Psoas muscle (tissue), 8 donors: ENCODE measurements around the gene NFE2. TPM values are rescaled to one million over a fixed set of nuclear protein-coding genes. Genes with fewer than 3 reads are reported as not detected.
"Not testable (repeated sequence)": the region's sequence is repeated elsewhere in the genome, so short reads cannot be mapped to it uniquely, and the experiment has no call there.

ENCODE experiments used
- ATAC-seq, 4 donors: fragments of 200-7000 bp; cut with Tn5 transposase; one replicate each; pipeline ENCODE4 v1.9.1; 2020; ENCODE audit warnings: moderate library complexity in 3 of 4, mild to moderate bottlenecking in 2 of 4
- DNase-seq, 2 donors: peaks; one replicate each; pipeline ENCODE4 v3.0.0-alpha.2; 2020
- H3K27ac ChIP-seq: fragments of 200-600 bp; one replicate; pipeline ENCODE4 v1.8.0; 2022
- H3K27me3 ChIP-seq, 3 donors: fragments of 200-600 bp in 1 of 3; one replicate each; pipeline versions ENCODE4 v1.6.1 to v1.8.0; 2013 to 2022; ENCODE audit warnings: low read length in 2 of 3, mild to moderate bottlenecking in 2 of 3, moderate library complexity in 1 of 3; ENCODE audit not compliant: insufficient read depth in 3 of 3
- H3K36me3 ChIP-seq, 2 donors: fragments of 200-600 bp in 1 of 2; one replicate each; pipeline versions ENCODE4 v1.6.1 to v1.8.0; 2013 to 2022; ENCODE audit warnings: low read depth in 1 of 2, mild to moderate bottlenecking in 1 of 2, moderate library complexity in 1 of 2; ENCODE audit not compliant: insufficient read depth in 1 of 2
- H3K4me1 ChIP-seq: fragments of 200-600 bp; one replicate; pipeline ENCODE4 v1.8.0; 2022
- H3K4me3 ChIP-seq: fragments of 200-600 bp; one replicate; pipeline ENCODE4 v1.8.0; 2022; ENCODE audit warnings: mild to moderate bottlenecking
- H3K9me3 ChIP-seq: fragments of 200-600 bp; one replicate; pipeline ENCODE4 v1.8.0; 2022
- WGBS, 3 donors: extraction: QIAGEN DNeasy Blood & Tissue Kit; methylation state at CpG; one replicate each; pipeline versions ENCODE4 v1.1.6 to v1.1.7; 2013; 5-methylcytosine and 5-hydroxymethylcytosine counted together
- intact Hi-C, 2 donors: fragments of 100-400 bp; cut with DNase I; formaldehyde crosslinking; loops; one replicate each; pipeline versions ENCODE4 v1.11.0 to v1.14.2; 2022
- polyA plus RNA-seq, 3 donors: library from polyadenylated mRNA; stranded (reverse); fragments of 200-250 nt; gene quantifications; one replicate each; pipeline ENCODE4 v1.2.3, GENCODE V29; 2013
- total RNA-seq, 4 donors: library from RNA; stranded (reverse); fragmentation: NEBNext Ultra II Directional in 2 of 4; extraction: Animal tissue kit (Norgen Biotek cat#: 25700) in 2 of 4; gene quantifications; one replicate each; pipeline versions ENCODE4 v1.2.1 to v1.2.4, GENCODE V29; 2021 to 2023
- TF ChIP-seq, protein P1 (sequence below): fragments of 200-600 bp; IDR thresholded peaks from one replicate; pipeline ENCODE4 v1.8.0; 2022; ENCODE audit warnings: antibody characterized with exemption
- donor health status: healthy with polysubstance abuse.
- donor health status: DM: no; HTN: no; CAD: no; lungs with moderate emphysema.
- donor health status: Bipolar disorder and iron deficiency.
- donor health status: healthy.
- donor health status: DM: yes; HTN: yes; CAD: no.
- donor health status: DM: no; HTN: no; CAD: no.
- donor health status: DM: no; HTN: no; CAD: no.
- donor health status: DM: yes; HTN: yes; CAD: no.

Gene NFE2
- total and polyA plus RNA-seq, 7 donors = 0.10 to 1.6 (median 0.30) TPM

DNA sequence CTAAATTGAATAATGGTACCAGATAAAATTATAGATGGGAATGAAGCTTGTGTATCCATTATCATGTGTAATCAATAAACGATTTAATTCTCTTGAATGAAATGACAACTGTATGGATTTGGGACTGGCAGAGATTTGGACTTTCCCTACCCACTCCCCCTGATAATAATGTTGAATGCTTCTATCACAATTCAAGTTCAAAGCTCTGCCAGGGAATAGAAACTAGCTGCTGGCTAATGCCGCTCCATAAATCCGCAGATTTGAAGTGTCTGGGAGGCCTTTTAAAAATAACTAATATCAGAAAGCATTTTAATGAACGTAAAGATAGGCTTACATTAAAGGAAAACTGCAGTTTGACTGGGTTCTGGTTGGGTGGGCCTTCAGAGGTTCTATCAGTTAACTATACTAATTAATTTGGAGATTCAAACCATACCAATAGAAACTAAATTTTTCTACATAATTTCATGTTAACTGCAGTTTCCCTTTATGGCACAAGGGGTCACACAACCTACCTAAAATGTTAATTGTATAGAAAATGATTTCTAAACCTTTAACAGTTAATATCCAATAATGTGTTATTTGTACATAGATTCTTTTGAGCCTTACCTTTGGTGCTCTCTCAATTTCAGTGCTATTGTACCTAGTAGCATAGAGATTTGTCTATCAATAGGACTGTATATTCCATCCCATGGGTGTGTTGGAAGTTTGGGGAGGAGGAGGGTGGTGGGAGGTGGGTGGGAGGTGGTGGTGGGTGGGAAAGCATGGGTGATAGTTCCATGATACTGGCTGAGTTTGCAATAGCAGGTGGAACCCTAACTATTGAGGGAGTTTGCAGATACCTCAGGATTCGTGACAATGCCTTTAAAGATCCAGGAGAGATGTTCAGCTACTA lies 15.4 kb downstream of the NFE2 start:
- ATAC-seq = no peak
- TF ChIP-seq, protein P1, sequence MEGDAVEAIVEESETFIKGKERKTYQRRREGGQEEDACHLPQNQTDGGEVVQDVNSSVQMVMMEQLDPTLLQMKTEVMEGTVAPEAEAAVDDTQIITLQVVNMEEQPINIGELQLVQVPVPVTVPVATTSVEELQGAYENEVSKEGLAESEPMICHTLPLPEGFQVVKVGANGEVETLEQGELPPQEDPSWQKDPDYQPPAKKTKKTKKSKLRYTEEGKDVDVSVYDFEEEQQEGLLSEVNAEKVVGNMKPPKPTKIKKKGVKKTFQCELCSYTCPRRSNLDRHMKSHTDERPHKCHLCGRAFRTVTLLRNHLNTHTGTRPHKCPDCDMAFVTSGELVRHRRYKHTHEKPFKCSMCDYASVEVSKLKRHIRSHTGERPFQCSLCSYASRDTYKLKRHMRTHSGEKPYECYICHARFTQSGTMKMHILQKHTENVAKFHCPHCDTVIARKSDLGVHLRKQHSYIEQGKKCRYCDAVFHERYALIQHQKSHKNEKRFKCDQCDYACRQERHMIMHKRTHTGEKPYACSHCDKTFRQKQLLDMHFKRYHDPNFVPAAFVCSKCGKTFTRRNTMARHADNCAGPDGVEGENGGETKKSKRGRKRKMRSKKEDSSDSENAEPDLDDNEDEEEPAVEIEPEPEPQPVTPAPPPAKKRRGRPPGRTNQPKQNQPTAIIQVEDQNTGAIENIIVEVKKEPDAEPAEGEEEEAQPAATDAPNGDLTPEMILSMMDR = peak; percentile 29
- peak overlapping the region; percentile 98 for H3K4me3 ChIP-seq
- no peaks in the 10 kb centered on the region for H3K27me3 ChIP-seq
- DNase-seq = no peak
- H3K27ac ChIP-seq = peak overlapping the region; percentile 50
- intact Hi-C loops = loop anchor here in 1 of 2 donors (5.0 kb wide), 1 partner anchor 42 kb away; the partner anchor contains the start of gene COPZ1
- H3K9me3 ChIP-seq = no peaks in the 10 kb centered on the region
- peaks cover 18 to 70% of the 10 kb centered on the region in 2 donors for H3K36me3 ChIP-seq
- H3K4me1 ChIP-seq = peaks cover 67% of the 10 kb centered on the region
- WGBS, 3 donors = 52 to 61% (median 61%) methylated on average over 5 of the region's 5 CpGs

DNA sequence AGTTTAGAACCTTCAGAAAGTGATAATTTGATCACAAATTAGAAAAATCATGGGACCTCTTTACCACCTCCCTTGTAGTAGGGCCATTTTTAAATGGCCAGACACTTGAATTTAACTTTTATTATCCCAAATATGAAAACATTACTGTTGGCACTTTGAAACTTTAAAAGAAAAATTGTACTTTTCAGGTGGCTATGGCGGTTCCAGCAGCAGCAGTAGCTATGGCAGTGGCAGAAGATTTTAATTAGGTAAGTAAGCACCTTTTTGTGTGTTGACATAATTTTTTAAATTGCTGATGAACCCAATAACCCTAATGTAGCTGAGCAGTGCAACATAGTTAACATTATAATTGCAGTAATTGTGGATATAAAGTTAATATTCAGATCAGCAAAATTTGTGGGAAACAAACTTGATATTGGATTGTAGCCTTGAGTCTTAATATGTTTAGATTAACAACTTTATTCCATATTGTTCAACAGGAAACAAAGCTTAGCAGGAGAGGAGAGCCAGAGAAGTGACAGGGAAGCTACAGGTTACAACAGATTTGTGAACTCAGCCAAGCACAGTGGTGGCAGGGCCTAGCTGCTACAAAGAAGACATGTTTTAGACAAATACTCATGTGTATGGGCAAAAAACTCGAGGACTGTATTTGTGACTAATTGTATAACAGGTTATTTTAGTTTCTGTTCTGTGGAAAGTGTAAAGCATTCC lies 16.6 kb downstream of the NFE2 start:
- Histone ChIP-seq H3K4me3 (peak overlapping the region; percentile 98), H3K4me1 (peaks cover 67% of the 10 kb centered on the region), H3K36me3 (peaks cover 18 to 70% of the 10 kb centered on the region in 2 donors), H3K27ac (peak overlapping the region; percentile 41)
- DNase-seq, H3K27me3 ChIP-seq, ATAC-seq, intact Hi-C loops, H3K9me3 ChIP-seq: not testable (repeated sequence)
- WGBS, 3 donors = 65 to 70% (median 70%) methylated on average over 1 of the region's 2 CpGs

DNA sequence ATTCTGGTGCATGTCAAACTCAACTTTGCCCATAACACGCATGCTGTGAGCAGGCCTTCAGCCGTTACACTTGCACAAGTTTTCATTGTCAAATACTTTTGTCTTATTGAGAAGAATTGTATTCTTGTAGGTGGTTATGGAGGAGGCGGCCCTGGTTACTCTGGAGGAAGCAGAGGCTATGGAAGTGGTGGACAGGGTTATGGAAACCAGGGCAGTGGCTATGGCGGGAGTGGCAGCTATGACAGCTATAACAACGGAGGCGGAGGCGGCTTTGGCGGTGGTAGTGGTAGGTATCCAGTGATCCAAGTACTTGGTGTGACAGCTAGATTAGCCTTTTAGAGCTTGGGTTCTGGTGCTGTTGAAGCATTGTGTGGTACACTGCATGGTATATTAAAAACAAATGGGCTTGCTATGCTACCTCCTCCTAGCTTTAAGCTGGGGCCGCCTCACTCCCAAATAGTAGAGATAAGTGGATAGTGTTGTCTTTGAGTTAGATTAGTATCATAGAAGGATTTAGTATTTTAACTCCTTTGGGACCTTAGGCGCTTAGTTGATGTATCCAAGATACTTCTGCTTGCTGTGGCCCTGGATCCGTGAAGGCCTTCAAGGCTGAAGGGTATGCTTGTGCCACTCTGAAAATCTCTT lies 17.7 kb downstream of the NFE2 start:
- peaks cover 18 to 69% of the 10 kb centered on the region in 2 donors for H3K36me3 ChIP-seq
- intact Hi-C loops = no loop called here

DNA sequence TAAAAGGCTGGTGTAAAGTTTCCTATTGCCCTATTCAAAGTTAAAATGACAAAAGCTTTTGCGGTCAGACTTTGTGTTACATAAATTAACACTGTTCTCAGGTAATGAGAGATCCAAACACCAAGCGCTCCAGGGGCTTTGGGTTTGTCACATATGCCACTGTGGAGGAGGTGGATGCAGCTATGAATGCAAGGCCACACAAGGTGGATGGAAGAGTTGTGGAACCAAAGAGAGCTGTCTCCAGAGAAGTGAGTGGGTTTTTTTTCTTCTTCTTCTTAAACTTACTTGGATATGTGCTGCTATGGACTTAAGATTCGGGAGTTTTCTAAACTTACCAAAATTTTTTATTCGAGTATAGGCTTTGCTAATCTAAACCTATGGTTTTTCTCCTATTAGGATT lies 19.1 kb downstream of the NFE2 start:
- peak overlapping the region; percentile 96 for H3K27ac ChIP-seq
- peaks cover 62% of the 10 kb centered on the region for H3K4me1 ChIP-seq
- 17 to 20% (median 17%) methylated on average over 4 of the region's 4 CpGs for WGBS, 3 donors
- DNase-seq, H3K27me3 ChIP-seq, intact Hi-C loops, H3K9me3 ChIP-seq, ATAC-seq: not testable (repeated sequence)
- H3K4me3 ChIP-seq = peak overlapping the region; percentile 98
- H3K36me3 ChIP-seq = peaks cover 15 to 55% of the 10 kb centered on the region in 2 donors

More for the DNA sequence above, 17.7 kb downstream of the NFE2 start:
- Histone ChIP-seq H3K9me3 (no peaks in the 10 kb centered on the region), H3K4me3 (peak overlapping the region; percentile 98), H3K4me1 (peaks cover 67% of the 10 kb centered on the region), H3K27me3 (no peaks in the 10 kb centered on the region), H3K27ac (peak overlapping the region; percentile 41)
- WGBS, 3 donors = 30 to 51% (median 39%) methylated on average over 11 of the region's 11 CpGs
- TF ChIP-seq, protein P1 = no peak
- DNase-seq = no peak
- ATAC-seq = no peak

DNA sequence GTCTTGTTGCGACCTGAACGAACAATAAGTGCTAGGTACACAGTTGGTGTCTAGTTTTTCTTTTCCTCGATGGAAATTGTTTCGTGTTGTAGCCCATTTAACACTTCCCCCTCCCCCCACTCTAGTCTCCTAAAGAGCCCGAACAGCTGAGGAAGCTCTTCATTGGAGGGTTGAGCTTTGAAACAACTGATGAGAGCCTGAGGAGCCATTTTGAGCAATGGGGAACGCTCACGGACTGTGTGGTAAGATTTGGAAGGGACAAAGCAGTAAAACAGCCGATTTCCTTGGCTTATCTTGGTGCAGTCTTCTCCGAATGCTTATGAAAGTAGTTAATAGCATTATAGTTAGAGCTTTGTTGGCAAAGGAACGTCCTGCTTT lies 19.6 kb downstream of the NFE2 start:
- DNase-seq, H3K27me3 ChIP-seq, H3K9me3 ChIP-seq, intact Hi-C loops: not testable (repeated sequence)
- Histone ChIP-seq H3K4me3 (peak overlapping the region; percentile 98), H3K27ac (peak overlapping the region; percentile 96), H3K4me1 (peaks cover 58% of the 10 kb centered on the region), H3K36me3 (peaks cover 15 to 50% of the 10 kb centered on the region in 2 donors)
- ATAC-seq = peak in 1 of 4 donors; percentile 1
- WGBS, 3 donors = 0 to 1% (median 1%) methylated on average over 10 of the region's 10 CpGs
